Smooth muscle cell (in vitro differentiated cells): Measurements from ENCODE around the gene RSF1. TPM values are rescaled to one million over a fixed set of nuclear protein-coding genes. Genes with fewer than 3 reads are reported as not detected.
A peak's percentile ranks its signal among the peaks of the same experiment; 100 is the strongest.

Experiments
- DNase-seq: peaks from one replicate; lab custom pipeline; 2025; ENCODE audit not compliant: unreplicated experiment; lab: John Stamatoyannopoulos, UW
- H2AFZ ChIP-seq: fragments of 200-600 bp; sonication (generic); 2 replicates; pipeline ENCODE4 v1.6.0; 2016; ENCODE audit warnings: antibody characterized with exemption, low read depth, mild to moderate bottlenecking
- H3F3A ChIP-seq: fragments of 200-600 bp; sonication (generic); 2 replicates; pipeline ENCODE4 v1.6.0; 2017; ENCODE audit warnings: antibody characterized with exemption, low read depth
- H3K27ac ChIP-seq: fragments of 200-600 bp; sonication (generic); 2 replicates; pipeline ENCODE4 v1.5.1; 2016; ENCODE audit warnings: low read depth, mild to moderate bottlenecking
- H3K27me3 ChIP-seq: fragments of 200-600 bp; sonication (generic); 2 replicates; pipeline ENCODE4 v1.6.1; 2016; ENCODE audit warnings: low read depth, mild to moderate bottlenecking
- H3K36me3 ChIP-seq: fragments of 200-600 bp; sonication (generic); 2 replicates; pipeline ENCODE4 v1.5.1; 2016; ENCODE audit warnings: low read depth
- H3K4me1 ChIP-seq: fragments of 200-600 bp; sonication (generic); 2 replicates; pipeline ENCODE4 v1.5.1; 2016; ENCODE audit warnings: low read depth
- H3K4me2 ChIP-seq: fragments of 200-600 bp; sonication (generic); 2 replicates; pipeline ENCODE4 v1.6.0; 2016; ENCODE audit warnings: mild to moderate bottlenecking
- H3K4me3 ChIP-seq: fragments of 200-600 bp; sonication (generic); 2 replicates; pipeline ENCODE4 v1.5.1; 2016; ENCODE audit warnings: mild to moderate bottlenecking
- H3K79me2 ChIP-seq: fragments of 200-600 bp; sonication (generic); 2 replicates; pipeline ENCODE4 v1.6.0; 2016; ENCODE audit warnings: low read depth, mild to moderate bottlenecking
- H3K9ac ChIP-seq: fragments of 200-600 bp; sonication (generic); 2 replicates; pipeline ENCODE4 v1.6.0; 2016; ENCODE audit warnings: low read depth
- H3K9me3 ChIP-seq: fragments of 200-600 bp; sonication (generic); replicated peaks from 2 replicates; pipeline ENCODE4 v1.5.1; 2016; ENCODE audit warnings: low read depth
- H4K20me1 ChIP-seq: fragments of 200-600 bp; sonication (generic); 2 replicates; pipeline ENCODE4 v1.6.0; 2016; ENCODE audit warnings: low read depth
- CTCF ChIP-seq: fragments of 200-600 bp; sonication (generic); IDR thresholded peaks from 2 replicates; pipeline ENCODE4 v1.5.1; 2017; ENCODE audit warnings: borderline replicate concordance, mild to moderate bottlenecking, antibody characterized with exemption; ENCODE audit not compliant: insufficient read depth, poor library complexity, severe bottlenecking
- WGBS: methylation state at CpG from one replicate; pipeline ENCODE4 v1.1.7; 2016; ENCODE audit warnings: low lambda C conversion rate; 5-methylcytosine and 5-hydroxymethylcytosine counted together
- polyA plus RNA-seq: library from polyadenylated mRNA; unstranded; fragments of >200 nt; fragmentation: Nextera tagmentation; extraction: Ambion mirVana; gene quantifications from 2 replicates; pipeline ENCODE4 v1.2.1, GENCODE V29; 2016
- total RNA-seq: library from RNA; depleted of rRNA; stranded (reverse); fragments of >200 nt; gene quantifications from 2 replicates; pipeline ENCODE4 v1.2.3, GENCODE V29; 2014

RSF1 gene
- total and polyA plus RNA-seq, 2 experiments from 2014 or later, result 39.6 to 62.6 TPM

- Histone ChIP-seq H3K9ac (peak overlapping the region; percentile 59), H3K4me3 (peak overlapping the region; percentile 96), H3K79me2 (peaks cover 66% of the 10 kb centered on the region), H2AFZ (peak overlapping the region; percentile 92), H3K27me3 (no peaks in the 10 kb centered on the region), H3K4me2 (peak overlapping the region; percentile 96), H3K4me1 (peaks cover 15% of the 10 kb centered on the region), H3K36me3 (no peaks in the 10 kb centered on the region), H3K27ac (peak overlapping the region; percentile 68), H3K9me3 (no peaks in the 10 kb centered on the region), H3F3A (peaks cover 9% of the 10 kb centered on the region), H4K20me1 (peaks cover 29% of the 10 kb centered on the region)
- TF ChIP-seq CTCF, result no peak
- DNase-seq, result peak; percentile 22
- WGBS, result 3% methylated on average over 15 of the region's 16 CpGs
These were observed 878 bp upstream of the RSF1 start for GRCh38 chr11:77821349-77821851.

GRCh38 chr11:77819921-77820564 is 479 bp downstream of the RSF1 start:
- Histone ChIP-seq H3K36me3 (no peaks in the 10 kb centered on the region), H3K9ac (peak overlapping the region; percentile 93), H3K9me3 (no peaks in the 10 kb centered on the region), H3K27me3 (no peaks in the 10 kb centered on the region), H2AFZ (peak overlapping the region; percentile 81), H3K4me3 (peak overlapping the region; percentile 96), H4K20me1 (peaks cover 42% of the 10 kb centered on the region), H3K79me2 (peaks cover 71% of the 10 kb centered on the region), H3K4me1 (peaks cover 15% of the 10 kb centered on the region), H3F3A (peaks cover 9% of the 10 kb centered on the region), H3K27ac (peak overlapping the region; percentile 82), H3K4me2 (peak overlapping the region; percentile 96)
- DNase-seq, result peak; percentile 33
- WGBS, result 2% methylated on average over 34 of the region's 55 CpGs
- TF ChIP-seq CTCF, result no peak

- 2% methylated on average over 19 of the region's 19 CpGs for WGBS
- TF ChIP-seq CTCF, result no peak
These were observed 1.1 kb downstream of the RSF1 start for GRCh38 chr11:77819411-77819920.

More at GRCh38 chr11:77819411-77819920, 1.1 kb downstream of the RSF1 start:
- Histone ChIP-seq H3K27ac (peak overlapping the region; percentile 82), H3F3A (peaks cover 9% of the 10 kb centered on the region), H3K27me3 (no peaks in the 10 kb centered on the region), H3K4me3 (peak overlapping the region; percentile 96), H3K9ac (peak overlapping the region; percentile 93), H4K20me1 (peaks cover 48% of the 10 kb centered on the region), H3K36me3 (no peaks in the 10 kb centered on the region), H2AFZ (peak overlapping the region; percentile 81), H3K4me2 (peak overlapping the region; percentile 96), H3K9me3 (no peaks in the 10 kb centered on the region), H3K4me1 (peaks cover 15% of the 10 kb centered on the region), H3K79me2 (peaks cover 76% of the 10 kb centered on the region)
- peak; percentile 45 for DNase-seq
